Inferior parietal cortex (tissue), 1 donor: Measurements from ENCODE around the gene IRAK1BP1.
"Not testable (repeated sequence)": the region's sequence is repeated elsewhere in the genome, so short reads cannot be mapped to it uniquely, and the experiment has no call there.

Experiments used
- DNase-seq: peaks from one replicate; pipeline ENCODE4 v3.0.0-alpha.2; 2016; ENCODE audit errors: extremely low spot score

Gene IRAK1BP1, protein sequence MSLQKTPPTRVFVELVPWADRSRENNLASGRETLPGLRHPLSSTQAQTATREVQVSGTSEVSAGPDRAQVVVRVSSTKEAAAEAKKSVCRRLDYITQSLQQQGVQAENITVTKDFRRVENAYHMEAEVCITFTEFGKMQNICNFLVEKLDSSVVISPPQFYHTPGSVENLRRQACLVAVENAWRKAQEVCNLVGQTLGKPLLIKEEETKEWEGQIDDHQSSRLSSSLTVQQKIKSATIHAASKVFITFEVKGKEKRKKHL

DNA sequence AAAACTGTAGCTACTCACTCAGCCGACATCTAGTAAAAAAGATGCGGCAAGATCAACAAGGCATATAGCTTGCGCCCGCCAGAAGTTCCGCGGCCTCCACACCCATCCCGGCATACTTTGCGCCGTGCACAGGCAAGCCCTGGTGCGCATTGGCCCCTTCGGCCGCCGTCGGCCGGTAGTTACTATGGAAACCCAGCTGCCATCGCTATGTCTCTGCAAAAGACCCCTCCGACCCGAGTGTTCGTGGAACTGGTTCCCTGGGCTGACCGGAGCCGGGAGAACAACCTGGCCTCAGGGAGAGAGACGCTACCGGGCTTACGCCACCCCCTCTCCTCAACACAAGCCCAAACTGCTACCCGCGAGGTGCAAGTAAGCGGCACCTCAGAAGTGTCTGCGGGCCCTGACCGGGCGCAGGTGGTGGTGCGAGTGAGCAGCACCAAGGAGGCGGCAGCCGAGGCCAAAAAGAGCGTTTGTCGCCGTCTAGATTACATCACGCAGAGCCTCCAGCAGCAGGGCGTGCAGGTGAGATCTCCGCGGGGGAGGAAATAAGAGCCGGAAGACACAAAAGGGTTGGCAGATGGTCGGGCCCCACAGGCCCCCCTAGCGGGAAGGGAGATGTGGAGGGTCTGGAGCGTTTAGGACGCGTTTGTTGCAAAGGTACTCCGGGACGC is at the start of gene IRAK1BP1:
Gene IRAK1BP1, plus strand, starts transcription at position 182 of the 671 bp plus-strand sequence. Its CDS starts 26 bp downstream, at position 208.
- DNase-seq = peak; percentile 85

DNA sequence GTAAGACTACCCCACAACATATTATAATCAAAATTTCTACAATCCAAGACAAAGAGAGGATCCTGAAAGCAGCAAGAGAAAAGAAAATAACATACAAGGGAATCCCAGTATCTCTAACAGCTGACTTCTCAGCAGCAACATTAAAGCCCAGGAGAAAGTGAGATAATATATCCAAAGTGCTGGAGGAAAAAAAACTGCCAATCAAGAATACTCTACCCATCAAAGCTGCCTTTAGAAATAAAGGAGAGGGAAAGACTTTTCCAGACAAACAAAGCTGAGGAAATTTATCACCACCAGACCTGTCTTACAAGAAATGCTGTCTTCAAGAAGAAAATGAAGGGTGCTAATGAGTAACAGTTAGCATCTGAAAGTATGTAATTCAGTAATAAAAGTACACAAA is 43.3 kb upstream of the IRAK1BP1 start:
- no peak for DNase-seq

DNA sequence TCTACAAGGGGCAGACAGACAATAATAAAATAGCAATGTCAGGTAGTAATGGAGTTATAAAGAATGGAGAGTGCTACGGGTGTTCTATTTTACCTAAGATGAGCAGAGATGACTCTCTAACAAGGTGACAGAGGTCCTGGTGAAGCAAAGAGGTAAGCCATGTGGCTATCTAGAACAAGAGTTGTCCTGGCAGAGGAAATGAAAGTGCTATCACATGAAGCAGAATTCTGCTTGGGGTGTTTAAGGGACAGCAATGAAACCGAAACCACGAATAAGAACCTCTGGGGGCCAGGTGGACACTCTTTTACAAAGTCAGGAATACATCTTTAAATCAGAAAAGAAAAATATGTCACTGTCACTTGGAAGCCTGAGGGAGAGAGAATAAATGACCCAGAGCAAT is 37.9 kb upstream of the IRAK1BP1 start:
- DNase-seq = no peak

DNA sequence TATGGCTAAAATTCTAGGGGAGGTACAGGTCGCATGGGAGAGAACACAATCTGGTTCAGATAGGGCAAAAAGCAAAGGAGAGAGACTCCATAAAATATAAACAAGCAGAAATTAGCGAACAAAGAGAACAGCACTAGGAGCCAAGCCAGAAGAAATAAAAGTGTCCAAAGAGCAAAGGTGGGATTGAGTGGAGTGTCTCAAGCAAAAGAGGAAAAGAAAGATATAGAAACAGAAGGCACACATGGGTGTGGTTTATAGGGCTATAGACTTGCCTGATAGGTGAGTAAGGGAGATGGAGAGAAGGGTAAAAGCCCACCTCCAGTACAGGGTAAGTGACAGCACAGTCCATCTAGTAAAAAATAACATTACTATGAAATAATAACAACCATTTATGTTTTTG is 36.5 kb upstream of the IRAK1BP1 start:
- DNase-seq = no peak

DNA sequence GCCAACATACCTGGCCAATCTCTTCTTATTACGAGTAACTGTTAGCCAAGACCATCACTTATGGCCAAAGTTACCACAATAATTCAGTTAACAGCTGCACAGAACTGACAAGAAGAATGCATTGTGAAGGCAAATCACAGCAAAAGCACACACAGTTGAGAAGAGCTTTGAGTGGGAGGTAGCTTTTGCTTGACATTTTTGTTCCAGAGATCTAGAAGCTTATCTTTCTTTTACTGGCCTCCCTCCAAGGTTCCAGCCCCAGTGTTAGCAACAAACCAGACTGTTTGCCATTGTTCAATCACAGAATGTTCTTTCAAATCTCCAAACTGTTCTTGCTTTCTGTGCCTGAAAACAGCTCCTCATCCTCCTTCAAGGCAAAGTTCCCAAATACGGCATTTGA is 35.9 kb upstream of the IRAK1BP1 start:
- DNase-seq = peak; percentile 50

DNA sequence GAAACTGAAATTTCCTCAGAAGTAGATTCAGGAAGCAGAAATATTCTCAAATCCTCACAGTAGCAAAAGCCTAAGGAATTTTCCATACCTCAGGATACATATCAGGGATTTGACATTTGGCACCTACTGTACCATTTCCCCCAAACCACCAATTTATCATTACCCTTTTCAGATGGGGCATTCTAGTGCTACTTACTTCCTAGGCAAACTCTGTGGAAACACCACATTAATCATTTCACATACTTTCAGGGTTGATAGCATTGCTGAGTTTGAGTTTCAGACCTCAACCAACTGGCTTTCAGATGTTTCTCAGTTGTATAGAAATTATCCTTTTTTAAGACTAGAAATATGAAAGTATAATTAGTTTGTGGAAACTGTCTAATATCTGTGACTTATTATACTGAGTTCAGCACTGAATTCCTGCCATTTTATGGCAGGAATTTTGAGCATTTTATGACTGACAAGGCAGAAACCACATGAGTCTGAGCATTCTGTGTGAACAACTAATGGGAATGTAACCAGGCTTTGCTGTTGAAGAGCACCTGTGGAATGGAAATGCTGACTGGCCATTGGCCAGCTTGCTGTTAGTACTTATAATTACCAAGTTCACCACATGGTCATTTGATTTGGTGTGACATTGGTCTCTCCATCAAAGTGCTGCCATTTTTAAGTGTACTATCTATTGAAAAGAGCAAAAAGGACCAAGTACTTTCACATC is 35.1 kb upstream of the IRAK1BP1 start:
- no peak for DNase-seq

DNA sequence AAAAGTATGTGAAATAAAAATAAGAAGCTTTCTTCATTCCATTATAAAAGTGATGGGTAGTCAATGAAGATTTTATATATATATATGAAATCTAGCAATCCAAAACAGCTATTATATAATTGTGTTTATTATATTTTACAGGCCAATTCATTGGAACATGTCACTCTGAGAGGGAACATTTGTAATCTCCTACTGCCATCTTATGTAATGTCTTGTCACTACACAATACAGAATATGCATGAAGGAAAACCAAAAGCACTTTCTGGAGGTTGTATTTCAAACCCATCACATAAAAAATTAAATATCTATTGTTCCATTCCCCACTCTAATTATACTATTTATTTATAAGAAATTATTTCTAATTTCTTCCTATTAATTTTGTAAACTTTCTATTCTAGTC is 31.5 kb upstream of the IRAK1BP1 start:
- peak; percentile 53 for DNase-seq

DNA sequence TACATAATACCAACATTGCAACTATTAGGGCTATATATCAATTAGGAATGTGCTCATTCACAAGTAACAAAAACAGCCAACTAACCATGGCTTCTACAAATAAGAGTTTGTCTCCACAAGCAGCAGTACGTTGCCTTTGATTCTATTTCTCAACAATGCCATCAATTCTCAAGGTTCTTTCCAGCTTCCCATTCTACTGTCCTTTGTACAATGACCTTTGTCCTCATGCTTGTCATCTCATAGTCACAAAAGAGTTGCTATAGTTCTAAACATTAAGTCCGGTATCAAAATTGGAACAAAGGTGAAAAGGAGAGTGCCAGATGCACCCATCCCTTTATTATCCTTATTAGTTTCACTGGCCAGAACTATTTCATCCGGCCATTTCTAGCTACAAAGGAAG is 30.8 kb upstream of the IRAK1BP1 start:
- DNase-seq = no peak

DNA sequence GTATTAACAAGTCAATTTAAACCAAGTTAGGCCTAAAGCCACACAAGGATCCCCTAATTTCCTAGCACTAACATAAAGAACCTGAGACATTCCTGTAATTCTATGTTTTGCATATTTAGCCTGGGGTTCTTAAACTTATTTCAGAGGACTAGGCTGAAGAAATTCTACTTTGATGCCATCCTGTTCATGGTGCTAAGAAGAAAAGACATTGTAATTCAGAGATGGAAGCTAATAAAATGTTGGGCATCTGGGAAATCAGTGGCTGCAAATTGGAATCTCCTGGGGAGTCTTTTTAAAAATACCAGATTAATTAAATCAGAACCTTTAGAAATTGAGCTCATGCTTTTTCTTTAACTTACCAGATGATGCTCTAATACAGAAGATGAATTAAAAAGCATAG is 26.2 kb upstream of the IRAK1BP1 start:
- DNase-seq = no peak

DNA sequence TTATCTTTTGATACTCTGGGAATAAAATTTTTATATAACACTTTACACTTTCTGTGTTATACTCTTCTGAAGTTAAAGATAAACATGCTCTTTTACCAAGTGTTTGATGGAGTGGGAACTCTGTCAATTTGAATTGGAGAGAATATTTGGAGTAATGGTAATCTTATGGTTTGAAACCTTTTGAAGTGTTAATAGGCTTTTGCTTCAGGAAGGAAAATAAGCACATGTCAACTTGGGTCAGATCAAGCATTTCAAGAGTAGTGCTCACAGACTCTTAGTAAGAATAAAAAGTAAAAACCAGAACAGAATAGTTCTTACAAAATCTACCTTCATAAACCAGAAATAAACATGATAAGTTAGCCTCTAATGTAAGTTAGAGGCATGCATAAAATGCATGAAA is 24.4 kb upstream of the IRAK1BP1 start:
- no peak for DNase-seq

DNA sequence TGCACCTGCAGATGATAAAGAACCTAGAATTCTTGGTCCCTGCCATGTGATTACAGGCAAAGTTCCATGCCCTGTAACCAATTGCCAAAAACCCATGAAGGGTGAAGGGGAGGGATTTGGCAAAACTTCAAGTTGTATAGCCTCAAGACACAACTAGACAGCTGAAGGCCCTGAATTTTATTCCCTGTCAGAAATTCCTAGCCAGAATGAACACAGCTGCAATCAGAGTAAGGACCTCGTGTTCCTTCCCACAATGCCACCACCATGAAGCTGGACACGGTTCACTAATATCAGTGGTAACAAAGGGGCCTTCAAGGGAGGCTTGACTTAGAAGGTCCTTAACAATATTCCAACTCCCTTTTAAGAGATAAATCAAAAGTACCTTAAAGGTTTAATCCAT is 22.5 kb upstream of the IRAK1BP1 start:
- DNase-seq = no peak

DNA sequence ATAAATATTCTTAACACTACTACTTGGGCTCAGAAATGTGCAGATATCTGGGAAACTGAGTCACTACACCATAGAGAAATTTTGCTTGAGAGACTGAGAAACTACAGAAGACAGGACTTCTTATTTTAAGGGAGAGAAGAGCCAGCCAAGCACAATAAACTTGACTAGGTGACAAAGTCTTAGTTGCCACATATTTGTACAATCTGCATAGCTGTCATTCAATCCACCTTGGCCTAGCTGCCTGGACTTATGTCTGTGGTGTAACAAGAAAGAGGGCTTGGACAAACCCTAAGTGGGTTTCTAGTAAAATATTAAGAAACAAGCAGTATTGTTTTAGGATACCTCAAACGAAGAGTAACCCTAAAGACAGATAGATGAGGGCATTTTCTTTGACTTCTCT is 21.8 kb upstream of the IRAK1BP1 start:
- DNase-seq = no peak

DNA sequence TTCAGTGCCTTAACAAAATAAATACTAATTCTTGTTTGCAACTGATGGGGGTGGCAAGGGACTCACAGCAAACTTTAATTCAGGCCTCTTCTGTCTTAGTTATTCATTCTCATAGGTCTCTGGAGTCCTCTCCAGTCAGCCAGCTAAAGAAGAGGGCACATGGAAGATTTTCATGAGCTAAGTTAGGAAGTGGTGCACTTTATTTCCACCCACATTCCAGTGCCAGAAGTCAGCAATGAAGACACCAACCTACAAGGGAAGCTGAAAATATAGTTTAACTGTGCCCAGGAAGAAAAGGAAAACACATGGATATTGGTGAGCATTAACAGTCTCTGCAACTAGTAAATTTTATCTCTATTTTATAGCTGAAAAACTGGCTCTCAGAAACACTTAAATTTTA is 16.7 kb upstream of the IRAK1BP1 start:
- no peak for DNase-seq

DNA sequence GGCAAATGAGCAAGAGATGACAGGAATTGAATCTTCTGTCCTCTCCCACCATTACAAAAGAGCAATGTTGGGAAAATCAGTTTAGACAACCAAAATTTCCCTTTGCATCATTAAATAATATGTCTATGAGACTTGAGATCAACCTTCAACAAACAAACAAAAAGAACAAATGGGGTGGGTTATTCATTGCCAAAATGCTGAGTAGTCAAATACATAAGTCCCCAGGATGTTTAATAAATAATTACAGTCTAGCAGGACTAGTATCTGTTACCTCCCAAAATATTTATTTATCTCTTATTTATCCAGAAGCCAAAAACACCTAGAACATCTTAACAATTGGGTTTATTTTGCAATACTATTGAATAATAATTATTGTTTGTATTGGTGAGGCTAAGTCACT is 16.2 kb upstream of the IRAK1BP1 start:
- DNase-seq = no peak

DNA sequence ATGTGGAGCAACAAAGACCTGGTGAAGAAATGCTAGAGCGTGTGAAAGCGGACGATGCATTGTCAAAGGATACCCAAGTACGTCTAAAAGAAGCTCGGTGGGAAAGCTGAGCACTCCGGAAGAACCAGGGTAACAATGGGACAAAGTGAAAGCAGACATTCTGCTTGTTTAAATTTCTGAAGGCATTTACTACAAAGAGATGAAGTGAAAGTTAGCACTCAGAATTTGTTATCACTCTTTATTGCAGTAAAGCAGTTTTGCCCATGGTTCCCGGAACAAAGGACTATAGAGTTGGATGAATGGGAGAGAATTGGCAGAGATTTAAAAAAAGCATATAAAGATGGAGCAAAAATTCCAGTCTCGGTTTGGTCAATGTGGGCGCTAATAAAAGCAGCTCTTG is 12.8 kb upstream of the IRAK1BP1 start:
- no peak for DNase-seq

DNA sequence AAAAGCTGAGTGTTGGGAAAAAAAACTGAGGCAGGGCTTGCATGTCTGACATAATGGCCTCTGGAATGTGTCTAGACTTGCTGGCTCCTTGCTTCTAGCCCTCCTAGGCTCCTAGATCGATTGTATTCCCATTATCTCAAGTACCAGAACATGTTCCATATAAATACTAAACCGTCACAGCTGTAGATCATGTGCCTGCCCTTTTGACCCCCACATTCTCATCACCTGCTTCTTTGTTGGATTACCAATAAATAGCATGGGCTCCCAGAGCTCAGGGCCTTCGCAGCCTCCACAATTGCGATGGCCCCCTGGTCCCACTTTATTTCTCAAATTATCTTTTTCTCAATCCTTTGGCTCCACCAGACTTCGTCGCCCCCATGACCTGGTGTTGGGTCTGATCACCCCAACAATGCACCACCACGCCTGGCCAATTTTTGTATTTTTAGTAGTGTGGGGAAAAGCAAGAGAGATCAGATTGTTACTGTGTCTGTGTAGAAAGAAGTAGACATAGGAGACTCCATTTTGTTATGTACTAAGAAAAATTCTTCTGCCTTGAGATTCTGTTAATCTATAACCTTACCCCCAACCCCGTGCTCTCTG is 8.9 kb upstream of the IRAK1BP1 start:
- DNase-seq = not testable (repeated sequence)

DNA sequence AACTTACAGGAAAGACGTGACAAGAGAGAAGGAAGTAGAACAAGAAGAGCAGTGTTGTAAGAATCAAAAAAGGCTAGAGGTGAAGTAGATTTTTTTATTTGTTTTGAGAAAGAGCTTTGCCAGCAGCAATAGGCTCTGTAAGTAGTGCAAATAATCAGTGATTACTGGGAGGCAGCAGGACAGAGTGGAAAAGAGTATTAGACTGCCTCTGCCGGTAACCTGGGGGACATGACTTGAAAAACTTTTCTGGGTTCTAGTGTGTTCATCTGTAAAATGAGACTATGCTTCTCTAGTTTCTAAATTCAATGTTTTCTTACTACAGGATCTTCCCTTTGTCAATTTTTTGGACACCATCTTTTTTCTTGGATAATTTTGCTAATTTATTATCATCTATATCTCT is 5.8 kb upstream of the IRAK1BP1 start:
- no peak for DNase-seq

DNA sequence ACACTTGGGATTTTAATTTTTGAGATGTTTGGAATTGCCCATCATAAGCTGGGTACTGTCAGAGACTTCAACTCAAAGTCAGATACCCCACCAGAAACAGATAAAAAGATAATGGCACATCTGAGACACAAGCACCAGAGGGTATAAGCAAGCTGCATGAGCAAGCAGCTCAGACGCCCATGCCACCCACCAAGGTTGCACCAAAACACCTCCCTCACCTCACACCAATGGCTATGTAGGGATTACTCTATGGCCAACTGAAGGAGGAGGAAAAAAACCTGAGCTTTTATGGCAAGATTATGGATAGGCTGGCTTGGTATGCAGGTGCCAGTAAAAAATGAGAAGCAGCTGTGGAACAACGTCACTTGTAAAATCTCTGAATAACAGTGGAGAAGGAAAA is 3.8 kb upstream of the IRAK1BP1 start:
- DNase-seq = no peak

DNA sequence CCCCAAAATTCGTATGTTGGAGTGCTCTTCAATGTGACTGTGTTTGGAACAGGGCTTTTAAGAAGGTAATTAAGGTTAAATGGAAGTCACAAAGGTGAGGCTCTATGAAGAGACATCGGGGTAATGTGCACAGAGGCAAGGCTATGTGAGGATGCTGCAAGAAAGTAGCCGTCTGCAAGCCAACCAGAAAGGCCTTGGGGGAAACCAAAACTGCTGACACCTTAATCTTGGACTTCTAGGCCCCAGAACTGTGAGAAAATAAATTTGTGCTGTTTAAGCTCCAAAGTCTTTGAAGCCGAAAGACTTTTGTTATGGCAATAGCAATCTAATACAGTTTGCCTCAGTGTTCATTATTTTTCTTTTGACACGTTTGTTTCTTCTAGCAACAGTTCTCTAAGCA is 2.4 kb upstream of the IRAK1BP1 start:
- DNase-seq = no peak

DNA sequence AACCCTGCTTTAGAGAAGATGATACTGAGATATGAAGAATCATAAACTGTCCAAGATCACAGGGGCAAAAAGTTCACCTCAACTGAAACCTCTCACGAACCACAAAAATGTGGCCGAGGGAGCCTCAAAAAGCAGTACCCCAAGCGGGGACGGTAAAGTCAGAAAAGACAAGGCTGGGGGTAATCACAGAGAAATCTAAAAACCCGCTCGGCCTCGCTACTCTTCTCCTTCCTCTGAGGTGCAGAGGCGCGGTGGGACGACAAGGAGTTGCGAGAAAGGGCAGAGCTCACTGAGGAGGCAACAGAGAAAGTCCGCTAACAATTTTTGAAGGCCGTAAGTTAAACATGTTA is 356 bp upstream of the IRAK1BP1 start:
- no peak for DNase-seq

DNA sequence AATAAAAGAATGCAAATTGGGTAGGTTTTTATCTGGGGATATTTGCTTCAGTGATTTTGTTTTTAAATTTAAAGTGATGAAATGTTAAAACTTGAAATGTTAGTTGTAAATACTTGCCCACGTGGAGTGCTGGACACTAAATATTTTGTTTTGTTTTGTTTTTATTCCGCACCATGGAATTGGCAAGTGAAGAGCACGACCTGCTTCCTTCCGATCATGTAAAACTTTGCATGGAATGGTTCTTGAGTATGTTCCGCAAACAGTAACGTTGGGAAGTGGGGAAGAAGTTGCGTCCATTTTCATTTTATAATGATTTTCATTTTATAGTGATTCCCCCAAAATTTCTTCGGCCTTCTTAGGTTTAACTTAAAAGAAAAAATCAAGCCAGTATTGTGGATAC is 765 bp downstream of the IRAK1BP1 start:
- no peak for DNase-seq

DNA sequence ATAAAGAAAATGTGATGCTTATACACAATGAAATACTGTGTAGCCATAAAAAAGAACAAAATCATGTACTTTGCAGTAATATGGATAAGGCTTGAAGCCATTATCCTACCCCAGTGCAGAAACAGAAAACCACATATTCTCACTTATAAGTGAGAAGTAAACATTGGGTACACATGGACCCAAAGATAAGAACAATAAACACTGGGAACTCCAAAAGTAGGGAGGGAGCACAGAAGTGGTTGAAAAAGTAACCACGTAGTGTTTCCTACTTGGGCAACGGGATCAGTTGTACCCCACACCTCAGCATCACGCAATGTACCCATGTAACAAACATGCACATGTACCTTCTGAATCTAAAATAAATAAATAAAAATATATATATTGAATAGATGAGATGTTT is 8.2 kb downstream of the IRAK1BP1 start:
- no peak for DNase-seq

DNA sequence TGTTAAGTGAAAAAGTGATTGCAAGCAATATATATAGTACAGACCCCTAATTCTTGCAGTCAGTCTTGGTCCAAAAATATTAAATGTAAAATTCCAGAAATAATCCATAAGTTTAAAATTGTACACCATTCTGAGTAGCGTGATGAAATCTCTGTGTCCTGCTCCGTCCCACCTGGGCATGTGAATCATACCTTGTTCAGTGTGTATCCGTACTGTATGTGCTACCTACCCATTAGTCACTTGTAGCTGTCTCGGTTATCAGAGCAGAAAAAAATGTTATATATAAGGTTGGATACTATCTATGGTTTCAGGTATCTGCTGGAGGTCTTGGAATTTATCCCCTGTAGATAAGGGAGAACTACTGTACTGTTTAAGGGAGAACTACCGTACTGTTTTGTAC is 16.3 kb downstream of the IRAK1BP1 start:
- DNase-seq = no peak
